Colonic mucosa (tissue), 4 donors: ENCODE measurements around the gene GFAP. TPM values are rescaled to one million over a fixed set of nuclear protein-coding genes. Genes with fewer than 3 reads are reported as not detected.

Experiments used
- DNase-seq: peaks from one replicate; pipeline ENCODE4 v3.0.0-alpha.2; 2020
- H3K27ac ChIP-seq: fragments of 200-600 bp; one replicate; pipeline ENCODE4 v1.8.0; 2021
- H3K27me3 ChIP-seq: fragments of 200-600 bp; one replicate; pipeline ENCODE4 v1.8.0; 2021
- H3K36me3 ChIP-seq: fragments of 200-600 bp; one replicate; pipeline ENCODE4 v1.8.0; 2021
- H3K4me1 ChIP-seq: fragments of 200-600 bp; one replicate; pipeline ENCODE4 v1.8.0; 2021; ENCODE audit warnings: mild to moderate bottlenecking
- H3K4me3 ChIP-seq: fragments of 200-600 bp; one replicate; pipeline ENCODE4 v1.8.0; 2021
- H3K9ac ChIP-seq, 2 donors: one replicate each; pipeline ENCODE4 v1.7.0; 2013; ENCODE audit warnings: control low read depth in 2 of 2, low read depth in 2 of 2, low read length in 2 of 2
- H3K9me3 ChIP-seq: fragments of 200-600 bp; one replicate; pipeline ENCODE4 v1.8.0; 2021
- CTCF ChIP-seq: fragments of 200-600 bp; IDR thresholded peaks from one replicate; pipeline ENCODE4 v1.8.0; 2022; ENCODE audit warnings: antibody characterized with exemption, mild to moderate bottlenecking
- intact Hi-C: fragments of 100-400 bp; cut with DNase I; formaldehyde crosslinking; loops from one replicate; pipeline ENCODE4 v1.14.1; 2022
- total RNA-seq, 2 donors: library from RNA; stranded (reverse); fragmentation: NEBNext Ultra II Directional in 1 of 2; extraction: Animal tissue kit (Norgen Biotek cat#: 25700) in 1 of 2; gene quantifications; one replicate each; pipeline ENCODE4 v1.2.1, GENCODE V29; 2021
- donor health status: healthy.
- donor health status: DM: no; HTN: no; CAD: no.
- donor health status: DM: no; HTN: no; CAD: no.

GFAP gene
- total RNA-seq, 2 donors from 2014 or later, result 0.20 TPM; not detected in 1

- no peak for TF ChIP-seq CTCF
- Histone ChIP-seq H3K4me1 (no peaks in the 10 kb centered on the region), H3K9ac (no peak overlapping the region), H3K36me3 (peaks cover 32% of the 10 kb centered on the region), H3K27me3 (no peaks in the 10 kb centered on the region), H3K9me3 (no peaks in the 10 kb centered on the region), H3K27ac (no peak overlapping the region), H3K4me3 (no peak overlapping the region)
- no peak for DNase-seq
- intact Hi-C loops, result loop anchor here (5.0 kb wide), 1 partner anchor 109 kb away; no protein-coding TSS in a partner anchor
These were observed 34.2 kb downstream of the GFAP start for GRCh38 chr17:44881145-44881544.

- Histone ChIP-seq H3K9me3 (no peaks in the 10 kb centered on the region), H3K27ac (no peak overlapping the region), H3K27me3 (no peaks in the 10 kb centered on the region), H3K9ac (no peak overlapping the region), H3K4me3 (no peak overlapping the region), H3K36me3 (peaks cover 31% of the 10 kb centered on the region), H3K4me1 (no peaks in the 10 kb centered on the region)
- no peak for TF ChIP-seq CTCF
- intact Hi-C loops, result loop anchor here (5.0 kb wide), 1 partner anchor 108 kb away; no protein-coding TSS in a partner anchor
- no peak for DNase-seq
These were observed 35.2 kb downstream of the GFAP start for GRCh38 chr17:44880062-44880461.

DNA sequence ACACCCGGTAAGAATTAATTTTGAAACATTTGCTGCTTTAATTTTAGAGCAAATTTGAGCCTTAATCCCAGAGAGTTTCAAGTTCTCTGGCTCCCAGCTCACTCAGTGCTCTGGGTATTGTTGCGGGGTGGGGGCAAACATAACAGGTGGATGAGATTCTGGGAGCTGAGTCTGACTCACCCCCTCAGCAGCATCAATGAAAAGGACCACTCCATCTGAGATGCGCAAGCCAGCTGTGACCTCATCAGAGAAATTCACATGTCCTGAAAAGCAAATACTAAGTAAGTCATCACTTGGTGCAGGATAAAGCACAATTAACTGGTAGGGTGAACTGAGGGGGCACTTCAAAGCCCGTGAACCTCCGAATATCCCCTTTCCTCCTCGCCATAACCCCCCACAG, 35.9 kb downstream of the GFAP start:
- no peaks in the 10 kb centered on the region for H3K27me3 ChIP-seq
- peaks cover 24% of the 10 kb centered on the region for H3K36me3 ChIP-seq
- DNase-seq, result no peak
- no peak overlapping the region for H3K27ac ChIP-seq
- H3K9ac ChIP-seq, result no peak overlapping the region
- TF ChIP-seq CTCF, result no peak
- H3K9me3 ChIP-seq, result no peaks in the 10 kb centered on the region
- intact Hi-C loops, result no loop called here
- no peak overlapping the region for H3K4me3 ChIP-seq
- no peaks in the 10 kb centered on the region for H3K4me1 ChIP-seq

DNA sequence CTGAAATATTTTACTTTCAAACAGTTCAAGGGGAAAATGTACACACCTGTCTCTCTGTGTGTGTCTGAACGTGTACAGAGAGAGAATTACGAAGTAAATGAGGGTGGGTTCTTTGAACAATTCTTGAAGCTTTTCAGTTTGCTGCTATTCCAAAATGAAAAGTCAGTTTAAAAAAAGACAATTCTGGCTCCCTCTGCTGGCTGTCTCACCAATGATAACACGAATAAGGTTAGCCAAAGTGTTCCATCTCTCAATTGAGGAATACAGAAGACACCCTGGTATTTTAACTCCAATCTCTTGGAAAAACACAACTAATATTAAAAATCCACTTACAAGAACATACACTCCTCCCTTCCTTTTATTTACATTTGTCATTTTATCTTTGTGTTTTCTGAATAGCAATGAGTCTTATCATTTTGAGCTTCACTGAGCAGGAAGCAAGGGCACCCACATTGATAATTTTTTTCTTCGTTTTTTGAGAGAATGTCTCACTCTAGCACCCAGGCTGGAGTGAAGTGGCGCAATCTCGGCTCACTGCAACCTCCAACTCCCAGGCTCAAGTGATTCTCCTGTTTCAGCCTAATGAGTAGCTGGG, 36.6 kb downstream of the GFAP start:
- DNase-seq, result peak; percentile 30
- Histone ChIP-seq H3K36me3 (peaks cover 23% of the 10 kb centered on the region), H3K9me3 (no peaks in the 10 kb centered on the region), H3K27me3 (no peaks in the 10 kb centered on the region), H3K4me3 (no peak overlapping the region), H3K27ac (no peak overlapping the region), H3K9ac (no peak overlapping the region), H3K4me1 (no peaks in the 10 kb centered on the region)
- no peak for TF ChIP-seq CTCF
- intact Hi-C loops, result no loop called here

- Histone ChIP-seq H3K36me3 (peaks cover 12% of the 10 kb centered on the region), H3K4me1 (no peaks in the 10 kb centered on the region), H3K9me3 (no peaks in the 10 kb centered on the region), H3K27ac (no peak overlapping the region), H3K9ac (no peak overlapping the region), H3K4me3 (no peak overlapping the region), H3K27me3 (no peaks in the 10 kb centered on the region)
- DNase-seq, result no peak
- intact Hi-C loops, result no loop called here
- TF ChIP-seq CTCF, result no peak
These were observed 38.2 kb downstream of the GFAP start for GRCh38 chr17:44877121-44877520.
